Measurements from ENCODE around the gene PKIG.

DNA sequence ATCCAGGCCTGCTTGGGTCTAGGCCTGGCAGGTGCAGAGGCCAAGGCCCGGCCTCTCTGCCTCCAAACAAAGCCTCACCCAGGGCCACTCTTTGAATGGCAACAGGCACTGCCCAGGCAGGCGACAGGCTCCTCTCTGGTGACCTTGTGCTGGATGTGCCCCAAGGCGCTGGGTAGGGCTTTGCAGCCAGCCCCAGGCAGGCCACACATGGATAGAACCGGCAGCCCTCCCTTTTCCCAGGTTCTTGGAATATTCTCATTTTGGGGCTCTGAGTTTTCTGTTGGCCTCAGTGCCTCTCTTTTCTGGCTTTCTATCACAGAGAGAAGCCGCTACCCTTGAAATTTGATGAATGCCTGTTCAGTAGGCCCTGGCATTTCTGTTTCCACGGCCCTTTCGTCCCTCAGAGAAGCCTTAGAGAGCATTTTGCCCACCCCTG is 18.9 kb downstream of the PKIG start:
- TF ChIP-seq LEF1 (IDR thresholded peaks at IDR 0.05; ENCODE audit: borderline replicate concordance) (no peak), TARDBP (IDR thresholded peaks at IDR 0.05) (no peak), FOXM1 (IDR thresholded peaks at IDR 0.05; ENCODE audit: borderline replicate concordance) (no peak), ARNT (IDR thresholded peaks at IDR 0.05) (no peak), SUZ12 (IDR thresholded peaks at IDR 0.05) (no peak), L3MBTL2 (conservative IDR thresholded peaks at IDR 0.05) (no peak)

Measured in HEK293T (cell line).